Esophagus mucosa (tissue), 1 donor: ENCODE data around the gene MXD3. TPM values are rescaled to one million over a fixed set of nuclear protein-coding genes. Genes with fewer than 3 reads are reported as not detected.

Experiments
- ATAC-seq: fragments of 200-7000 bp; cut with Tn5 transposase; one replicate; pipeline ENCODE4 v1.9.1; 2020
- total RNA-seq: library from RNA; stranded (reverse); gene quantifications from one replicate; pipeline ENCODE4 v1.2.4, GENCODE V29; 2023
- donor health status: DM: yes; HTN: yes; CAD: no.

Gene MXD3
- total RNA-seq, 1 donor from 2014 or later, result 7.8 TPM

- no peak for ATAC-seq
Observed at GRCh38 chr5:177319913-177320588, 8.4 kb upstream of the MXD3 start.

GRCh38 chr5:177317959-177318377, 6.3 kb upstream of the MXD3 start:
- ATAC-seq, result peak; percentile 51

GRCh38 chr5:177316005-177316404, 4.3 kb upstream of the MXD3 start:
- no peak for ATAC-seq

- ATAC-seq, result no peak
Observed at GRCh38 chr5:177315411-177315810, 3.7 kb upstream of the MXD3 start.

GRCh38 chr5:177314376-177315342, 3.0 kb upstream of the MXD3 start:
- ATAC-seq, result no peak

GRCh38 chr5:177313561-177314259, 2.0 kb upstream of the MXD3 start:
- no peak for ATAC-seq

GRCh38 chr5:177312649-177313181, 1.0 kb upstream of the MXD3 start:
- peak; percentile 39 for ATAC-seq

- peak; percentile 2 for ATAC-seq
Observed at GRCh38 chr5:177311392-177311722, 341 bp downstream of the MXD3 start.

GRCh38 chr5:177310757-177311391, 824 bp downstream of the MXD3 start:
- no peak for ATAC-seq

- no peak for ATAC-seq
Observed at GRCh38 chr5:177310332-177310731, 1.4 kb downstream of the MXD3 start.

GRCh38 chr5:177309351-177310191, 2.1 kb downstream of the MXD3 start:
- peak; percentile 46 for ATAC-seq

- no peak for ATAC-seq
Observed at GRCh38 chr5:177308740-177309139, 3.0 kb downstream of the MXD3 start.

GRCh38 chr5:177307544-177308363, 3.9 kb downstream of the MXD3 start:
- no peak for ATAC-seq

- ATAC-seq, result no peak
Observed at GRCh38 chr5:177306674-177307543, 4.8 kb downstream of the MXD3 start.

- peak; percentile 35 for ATAC-seq
Observed at GRCh38 chr5:177306103-177306640, 5.5 kb downstream of the MXD3 start.

- ATAC-seq, result no peak
Observed at GRCh38 chr5:177304392-177305119, 7.1 kb downstream of the MXD3 start.

- ATAC-seq, result no peak
Observed at GRCh38 chr5:177303925-177304391, 7.7 kb downstream of the MXD3 start.
